ENCODE measurements around the gene TET1.
"Not testable (repeated sequence)": the region's sequence is repeated elsewhere in the genome, so short reads cannot be mapped to it uniquely, and the experiment has no call there.

Gene TET1

DNA sequence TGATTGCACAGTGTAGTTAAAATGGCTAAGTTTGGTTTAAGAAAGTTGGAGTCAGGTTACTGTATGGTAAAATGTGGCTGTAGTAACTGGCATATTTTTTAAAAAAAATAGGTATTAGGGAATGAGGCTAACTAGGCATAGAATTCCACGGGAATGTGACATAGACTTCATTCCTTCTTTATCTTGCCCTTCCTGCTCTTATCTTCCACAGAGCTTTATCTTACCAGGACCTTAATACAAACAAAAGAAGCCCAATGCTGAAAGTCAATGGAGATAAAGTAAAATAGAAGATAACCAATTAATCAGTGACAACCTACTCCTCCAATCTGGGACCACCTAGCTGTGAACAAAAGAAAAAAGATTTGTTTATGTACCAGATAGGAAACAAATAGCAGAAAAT lies 58.1 kb downstream of the TET1 start:
- DNase-seq = no peak

DNA sequence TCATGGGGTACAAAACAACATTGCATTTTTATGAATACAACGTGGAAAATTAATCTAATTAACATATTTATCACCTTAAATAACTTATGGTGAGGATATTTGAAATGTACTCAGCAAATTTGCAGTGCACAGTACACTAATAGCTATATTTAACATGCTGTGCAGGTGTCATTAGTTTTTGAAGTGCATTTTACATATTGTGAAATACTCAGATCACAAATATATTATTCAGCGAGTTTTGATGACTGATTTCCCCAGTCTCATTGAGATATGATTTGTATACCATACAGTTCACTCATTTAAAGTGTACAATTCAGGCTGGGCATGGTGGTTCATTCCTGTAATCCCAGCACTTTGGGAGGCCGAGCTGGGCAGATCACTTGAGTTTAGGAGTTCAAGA lies 59.5 kb downstream of the TET1 start:
- DNase-seq = no peak

DNA sequence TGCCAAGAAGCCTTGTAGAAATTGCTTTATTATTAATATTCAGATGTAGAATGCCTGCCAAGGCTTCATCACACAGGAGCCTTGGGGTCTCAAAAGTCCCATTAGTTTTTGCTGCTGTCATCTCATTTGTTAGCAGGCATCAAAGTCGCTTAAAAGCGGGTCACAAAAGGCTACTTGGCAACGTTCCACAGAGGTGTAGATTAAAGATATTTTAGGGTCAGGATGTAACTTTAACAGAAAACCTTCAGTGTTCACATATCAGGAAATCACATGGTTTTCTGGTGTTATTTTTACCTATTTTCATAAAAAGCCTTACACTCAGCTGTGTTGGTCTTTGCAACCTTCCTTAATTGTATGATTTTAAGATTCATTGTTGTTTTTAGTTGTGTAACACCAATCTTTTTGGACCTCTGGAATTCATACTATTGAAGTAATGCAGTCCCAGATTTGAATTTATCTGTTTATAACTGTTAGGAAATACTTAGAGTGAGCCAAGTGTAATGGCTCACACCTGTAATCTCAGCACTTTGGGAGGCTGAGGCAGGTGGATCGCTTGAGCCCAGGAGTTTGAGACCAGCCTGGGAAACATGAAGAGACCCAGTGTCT lies 65.3 kb downstream of the TET1 start:
- DNase-seq = no peak

DNA sequence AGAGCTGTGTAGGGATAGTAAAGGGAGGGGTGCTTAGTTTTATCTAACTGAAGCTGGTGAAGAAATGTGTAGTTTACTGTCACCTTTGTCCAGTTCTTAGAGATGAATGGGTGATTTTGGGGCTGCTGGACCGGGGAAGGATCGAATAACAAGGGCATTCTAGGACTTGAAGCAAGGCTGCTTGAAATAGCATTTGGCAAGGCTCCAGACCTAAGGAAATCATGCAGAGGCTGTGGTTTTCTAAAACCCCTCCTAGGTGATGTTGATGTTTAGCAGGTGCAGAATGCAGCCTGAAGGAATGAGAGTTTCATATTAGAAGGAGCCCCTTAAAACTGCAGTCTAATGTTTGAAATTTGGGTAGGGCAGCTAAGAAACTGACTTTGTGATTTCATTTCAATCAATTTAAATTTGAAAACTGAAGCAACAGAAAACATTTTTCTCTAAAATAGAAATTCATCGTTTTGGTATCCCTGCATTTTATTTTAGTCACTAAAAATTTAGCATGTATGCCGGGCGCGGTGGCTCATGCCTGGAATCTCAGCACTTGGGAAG lies 68.5 kb downstream of the TET1 start:
- DNase-seq = no peak

DNA sequence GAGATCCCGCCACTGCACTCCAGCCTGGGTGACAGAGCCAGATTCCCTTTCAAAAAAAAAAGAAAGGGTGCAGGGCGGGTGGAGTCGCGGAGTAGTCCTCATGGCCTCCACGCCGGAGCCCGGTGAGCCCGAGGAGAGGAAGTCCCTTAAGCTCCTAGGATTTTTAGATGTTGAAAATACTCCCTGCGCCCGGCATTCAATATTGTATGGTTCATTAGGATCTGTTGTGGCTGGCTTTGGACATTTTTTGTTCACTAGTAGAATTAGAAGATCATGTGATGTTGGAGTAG lies 72.1 kb downstream of the TET1 start:
- not testable (repeated sequence) for DNase-seq

DNA sequence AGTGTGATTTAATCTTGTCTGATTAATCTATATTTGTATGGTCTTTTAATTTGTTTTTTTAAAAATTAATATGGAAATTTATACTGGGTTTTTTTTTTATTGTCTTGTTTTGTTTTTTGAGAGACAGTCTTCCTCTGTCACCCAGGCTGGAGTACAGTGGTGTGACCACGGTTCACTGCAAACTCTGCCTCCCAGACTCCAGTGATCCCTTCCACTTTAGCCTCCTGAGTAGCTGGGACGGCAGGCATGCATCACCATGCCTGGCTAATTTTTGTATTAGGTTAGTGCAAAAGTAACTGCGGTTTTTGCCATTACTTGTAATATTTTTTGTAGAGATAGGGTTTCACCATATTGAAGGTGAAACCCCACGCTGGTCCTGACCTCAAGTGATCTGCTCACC lies 73.1 kb downstream of the TET1 start:
- DNase-seq = no peak

DNA sequence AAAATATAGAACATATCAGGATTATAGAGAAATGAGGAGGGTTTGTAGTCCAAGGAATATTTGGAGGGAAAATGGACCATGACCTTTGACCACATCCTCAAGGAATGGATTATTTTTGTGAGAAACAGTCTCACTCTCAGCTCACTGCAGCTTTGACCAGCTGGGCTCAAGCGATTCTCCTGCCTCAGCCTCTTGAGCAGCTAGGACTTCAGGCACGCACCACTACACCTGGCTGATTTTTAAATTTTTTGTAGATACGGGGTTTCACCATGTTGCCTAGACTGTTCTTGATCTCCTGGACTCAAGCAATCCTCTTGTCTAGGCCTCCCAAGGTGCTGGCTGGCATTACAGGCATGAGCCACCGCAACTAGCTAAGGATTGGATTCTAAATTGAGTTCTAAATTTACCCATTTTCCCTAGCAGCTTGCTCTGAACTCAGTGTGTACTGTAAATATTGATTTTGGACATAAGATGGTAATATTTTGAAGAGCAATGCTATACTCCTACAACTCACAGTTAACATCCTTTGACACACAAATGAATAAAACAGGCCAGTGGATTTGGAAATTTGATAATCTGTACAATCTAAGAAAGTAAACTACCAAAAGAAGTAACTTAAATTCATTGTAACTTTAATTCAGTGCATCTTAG lies 73.8 kb downstream of the TET1 start:
- DNase-seq = no peak

DNA sequence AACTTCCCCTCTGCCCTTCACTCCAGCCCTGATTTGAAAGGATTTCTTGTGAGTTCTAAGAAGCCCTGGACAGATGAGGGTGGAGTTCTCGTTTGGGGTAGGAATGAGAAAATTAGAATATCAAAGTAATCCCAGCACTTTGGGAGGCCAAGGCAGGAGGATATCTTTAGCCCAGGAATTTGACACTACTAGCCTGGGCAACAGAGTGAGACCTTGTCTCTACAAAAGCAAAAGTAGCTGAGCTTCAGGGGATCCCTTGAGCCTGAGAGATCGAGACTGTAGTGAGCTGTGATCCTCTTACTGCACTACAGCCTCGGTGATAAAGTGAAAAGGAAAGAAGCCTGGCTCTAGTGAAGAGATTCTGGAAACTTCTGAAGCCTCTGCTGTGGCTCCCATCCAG lies 76.2 kb downstream of the TET1 start:
- DNase-seq = no peak

DNA sequence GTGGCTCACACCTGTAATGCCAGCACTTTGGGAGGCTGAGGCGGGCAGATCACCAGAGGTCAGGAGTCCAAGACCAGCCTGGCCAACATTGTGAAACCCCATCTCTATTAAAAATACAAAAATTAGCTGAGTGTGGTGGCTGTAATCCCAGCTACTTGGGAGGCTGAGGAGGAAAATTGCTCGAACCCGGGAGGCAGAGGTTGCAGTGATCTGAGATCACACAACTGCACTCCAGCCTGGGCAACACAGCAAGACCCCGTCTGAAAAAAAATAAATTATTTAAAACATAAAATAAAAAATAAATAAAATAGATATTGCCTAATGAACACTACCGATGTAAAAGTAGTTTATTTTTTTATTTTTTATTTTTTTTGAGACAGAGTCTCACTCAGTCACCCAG lies 83.4 kb downstream of the TET1 start:
- DNase-seq = not testable (repeated sequence)

DNA sequence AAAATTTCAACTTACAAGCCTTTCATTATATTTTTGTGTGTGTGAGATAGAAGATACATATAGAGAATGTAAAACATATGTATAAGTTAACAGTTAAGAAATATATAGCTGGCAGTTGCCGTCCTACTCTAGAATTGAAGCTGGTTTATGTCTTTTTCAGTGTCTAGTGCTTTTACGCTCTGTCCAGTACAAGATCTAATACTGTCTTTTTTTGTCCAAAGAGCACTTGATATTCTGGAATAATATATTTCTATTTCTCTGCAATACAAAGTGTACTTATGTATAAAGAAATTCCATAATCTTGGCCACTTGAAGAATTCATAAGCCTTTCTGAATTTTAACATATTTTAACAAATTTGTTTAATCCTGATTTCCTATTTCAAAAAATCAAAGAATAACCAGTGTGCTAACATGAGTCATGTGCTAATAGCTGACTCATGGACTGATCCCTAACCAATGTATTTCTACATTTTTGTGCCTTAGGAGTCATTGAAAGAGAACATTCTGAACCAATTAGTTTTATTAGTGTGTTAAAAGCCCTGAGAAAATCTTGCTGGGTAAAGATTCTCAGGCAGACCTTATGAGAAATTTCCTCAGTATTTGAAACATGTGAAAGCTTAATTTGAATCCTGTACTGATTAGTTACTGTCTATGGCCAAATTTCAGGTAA lies 87.7 kb downstream of the TET1 start:
- no peak for DNase-seq

DNA sequence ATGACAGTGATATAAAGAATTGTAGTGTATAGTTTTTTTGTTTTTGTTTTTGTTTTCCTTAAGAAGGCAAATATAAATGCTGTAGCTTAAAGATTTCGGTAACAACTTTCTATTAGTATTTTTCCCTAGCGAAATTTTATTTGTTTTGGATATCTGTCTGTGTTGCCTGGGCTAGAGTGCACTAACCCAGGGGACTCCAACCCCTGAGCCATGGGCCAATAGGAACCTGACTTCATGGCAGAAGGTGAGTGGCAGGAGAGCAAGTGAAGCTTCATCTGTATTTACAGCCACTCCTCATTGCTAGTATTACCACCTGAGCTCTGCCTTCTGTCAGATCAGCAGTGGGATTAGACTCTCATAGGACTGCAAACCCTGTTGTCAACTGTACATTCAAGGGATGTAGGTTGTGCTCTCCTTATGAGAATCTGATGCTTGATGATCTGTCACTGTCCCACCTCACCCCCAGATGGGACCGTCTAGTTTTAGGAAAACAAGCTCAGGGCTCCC lies 95.5 kb downstream of the TET1 start:
- DNase-seq = no peak

DNA sequence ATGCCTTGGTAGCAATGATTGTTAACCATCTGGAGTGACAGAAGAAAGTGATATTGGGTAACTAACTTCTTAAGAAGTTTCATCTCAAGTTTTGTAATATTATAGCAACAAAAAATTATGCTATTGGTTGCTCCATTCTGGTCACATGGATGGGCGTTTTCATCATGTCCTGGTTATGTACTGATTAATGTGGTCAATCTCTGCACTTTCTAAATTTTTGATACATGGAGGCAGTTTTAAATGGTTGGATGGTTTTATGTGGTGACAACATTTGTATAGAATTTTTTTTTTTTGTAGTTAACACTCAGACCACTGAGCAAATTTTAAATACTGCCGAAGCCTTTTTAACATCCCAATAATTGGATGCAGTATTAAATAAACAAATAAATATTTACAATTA lies 105.7 kb downstream of the TET1 start:
- no peak for DNase-seq

DNA sequence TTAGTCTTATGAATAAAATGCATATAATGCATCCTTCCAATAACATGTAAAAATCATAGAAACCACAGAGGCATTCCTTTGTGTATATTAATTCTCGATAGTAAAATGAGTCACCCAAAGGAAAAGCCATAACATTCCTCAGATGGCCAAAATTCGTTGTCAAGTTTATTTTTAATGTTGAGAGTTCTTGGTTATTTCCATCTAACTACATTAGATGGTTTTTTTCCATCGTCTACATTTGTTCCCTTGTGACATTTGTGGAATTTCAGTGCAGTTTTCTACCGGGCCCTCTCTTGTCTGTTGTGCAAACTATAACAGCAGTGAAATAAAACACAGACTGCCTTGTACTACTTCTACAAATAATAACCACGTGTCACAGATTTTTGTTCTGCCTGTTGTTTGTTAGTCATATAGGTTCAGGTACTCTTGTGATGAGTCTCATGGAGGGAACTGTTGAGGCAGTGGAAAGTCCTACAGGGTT lies 106.2 kb downstream of the TET1 start:
- no peak for DNase-seq

DNA sequence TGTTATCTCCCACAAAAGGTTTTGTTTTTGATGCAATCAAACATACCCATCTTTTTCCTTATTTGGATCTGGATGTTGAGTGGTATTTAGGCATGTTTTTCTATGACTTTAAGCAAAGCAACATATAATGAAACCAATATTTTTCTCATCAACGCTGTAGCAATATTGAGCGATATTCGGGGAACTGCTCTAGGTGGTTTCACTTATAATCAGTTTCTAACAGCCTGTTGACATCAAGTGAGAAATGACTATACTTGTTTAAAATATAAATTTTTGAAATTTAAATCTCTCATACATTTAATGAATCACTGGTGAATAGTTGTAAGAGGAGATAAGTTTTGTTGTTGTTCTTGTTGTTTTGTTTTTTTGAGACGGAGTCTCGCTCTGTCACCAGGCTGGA lies 108.1 kb downstream of the TET1 start:
- DNase-seq = no peak

DNA sequence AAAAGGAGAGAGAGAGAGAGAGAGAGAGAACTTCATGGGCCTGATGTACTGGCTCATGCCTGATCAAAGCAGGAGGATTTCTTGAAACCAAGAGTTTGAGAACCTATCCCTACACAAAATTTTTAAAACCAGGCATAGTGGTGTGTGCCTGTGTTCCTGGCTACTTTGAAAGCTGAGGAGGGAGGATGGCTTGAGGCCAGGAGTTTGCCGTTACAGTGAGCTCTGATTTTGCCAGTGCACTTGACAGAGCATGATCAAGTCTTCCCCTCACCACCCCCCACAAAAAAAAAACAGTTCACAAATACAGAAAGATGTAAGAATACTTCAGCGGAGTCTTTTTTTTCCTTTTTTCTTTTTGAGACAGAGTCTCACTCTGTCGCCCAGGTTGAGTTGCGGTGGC lies 108.8 kb downstream of the TET1 start:
- no peak for DNase-seq

DNA sequence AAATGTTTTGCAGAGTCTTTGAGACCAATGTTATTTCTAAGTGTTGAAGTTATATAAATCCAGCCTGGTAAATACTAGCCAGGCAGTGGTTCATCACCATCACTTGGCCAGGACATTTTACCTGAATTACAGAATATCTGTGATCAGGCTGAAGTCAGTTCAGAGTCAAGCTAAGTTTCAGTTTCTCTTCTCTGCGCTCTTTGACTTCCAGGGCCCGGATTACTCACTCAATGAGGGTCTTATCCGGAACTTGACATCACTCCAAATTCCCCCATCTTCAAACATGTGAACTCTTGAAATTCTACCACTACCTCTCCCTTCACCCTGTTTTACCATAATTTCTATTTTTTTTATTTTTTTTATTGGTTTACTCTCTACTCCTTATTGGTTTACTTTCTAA lies 124.3 kb downstream of the TET1 start:
- DNase-seq = no peak

DNA sequence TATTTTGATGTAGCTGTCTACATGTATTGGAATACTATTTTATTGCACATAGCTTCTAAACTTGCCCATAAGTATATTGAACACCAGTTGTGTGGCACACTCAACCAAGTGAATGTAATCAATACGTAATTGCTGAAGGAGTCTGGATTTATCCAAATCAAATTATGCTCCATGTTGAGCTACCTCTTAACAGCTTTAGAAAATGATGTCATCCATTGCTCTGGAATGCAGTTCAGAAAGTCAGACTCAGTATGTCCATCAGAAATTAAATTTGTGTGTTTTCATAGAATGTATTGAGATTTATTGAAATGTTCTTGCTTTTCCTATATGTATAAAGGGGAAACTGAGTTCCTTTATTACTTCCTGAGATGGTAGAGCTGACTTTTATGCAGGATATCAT lies 135.9 kb downstream of the TET1 start:
- DNase-seq = no peak

DNA sequence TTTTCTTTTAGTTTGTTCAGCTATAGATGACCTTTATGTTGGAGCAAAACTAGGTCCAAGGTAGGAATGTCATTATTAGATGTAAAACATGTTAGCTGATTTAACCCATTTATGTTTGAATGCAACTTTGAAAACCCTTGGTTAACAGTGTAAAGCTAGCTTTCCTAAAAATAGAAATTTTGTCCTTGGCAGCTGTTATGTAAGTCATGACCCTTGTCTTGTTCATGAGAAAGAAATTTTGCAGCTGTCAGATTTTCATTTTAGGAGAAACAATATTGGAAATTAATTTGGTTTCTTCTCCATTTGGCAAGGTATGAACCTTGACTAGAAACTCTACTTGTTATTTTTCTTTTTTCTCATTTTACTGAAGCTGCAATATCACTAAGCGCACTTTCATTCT lies 137.0 kb downstream of the TET1 start:
- DNase-seq = no peak

DNA sequence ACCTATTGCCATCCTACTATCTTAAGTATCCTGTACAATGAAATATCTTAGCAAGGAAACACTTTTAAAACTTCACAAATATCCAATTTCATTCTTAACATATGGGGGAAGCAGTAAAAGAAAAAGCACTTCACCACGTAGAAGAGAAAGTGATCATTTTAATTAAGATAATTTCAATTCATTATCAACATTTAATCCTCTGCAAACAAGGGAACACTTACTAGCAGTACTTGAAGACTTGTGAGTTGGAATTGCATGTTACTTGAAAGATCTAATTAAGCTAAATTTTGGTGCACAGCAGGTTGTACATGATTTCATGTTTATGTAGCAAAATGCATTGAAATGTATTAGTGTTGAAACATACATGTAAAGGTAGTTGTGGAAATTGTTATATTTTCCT lies 140.1 kb downstream of the TET1 start:
- DNase-seq = no peak

DNA sequence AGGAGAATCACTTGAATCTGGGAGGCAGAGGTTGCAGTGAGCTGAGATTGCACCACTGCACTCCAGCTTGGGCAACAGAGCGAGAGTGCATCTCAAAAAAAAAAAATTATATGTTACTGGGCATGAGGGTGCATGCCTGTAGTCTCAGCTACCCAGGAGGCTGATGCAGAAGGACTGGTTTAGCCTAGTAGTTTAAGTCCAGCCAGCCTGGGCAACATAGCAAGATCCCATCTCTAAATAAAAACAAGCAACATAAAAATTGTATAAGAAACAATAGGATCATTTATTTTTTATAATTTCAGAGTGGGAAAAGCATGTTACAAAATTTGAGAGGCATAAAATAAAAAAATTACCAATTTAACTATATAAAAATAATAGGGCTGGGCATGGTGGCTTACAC lies 145.4 kb downstream of the TET1 start:
- no peak for DNase-seq

DNA sequence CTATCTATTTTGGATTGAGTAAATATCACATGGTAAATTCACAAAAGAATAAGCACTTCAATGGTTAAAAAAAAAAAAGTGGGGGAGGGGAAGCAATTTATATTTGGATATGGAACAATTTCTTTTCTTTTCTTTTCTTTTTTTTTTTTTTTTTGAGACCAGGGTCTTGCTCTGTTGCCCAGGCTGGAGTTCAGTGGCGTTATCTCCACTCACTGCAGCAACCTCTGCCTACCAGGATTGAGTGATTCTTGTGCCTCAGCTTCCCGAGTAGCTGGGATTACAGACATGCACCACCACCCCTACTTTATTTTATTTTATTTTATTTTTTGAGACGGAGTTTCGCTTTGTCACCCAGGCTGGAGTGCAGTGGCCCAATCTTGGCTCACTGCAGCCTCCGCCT lies 148.8 kb downstream of the TET1 start:
- not testable (repeated sequence) for DNase-seq

DNA sequence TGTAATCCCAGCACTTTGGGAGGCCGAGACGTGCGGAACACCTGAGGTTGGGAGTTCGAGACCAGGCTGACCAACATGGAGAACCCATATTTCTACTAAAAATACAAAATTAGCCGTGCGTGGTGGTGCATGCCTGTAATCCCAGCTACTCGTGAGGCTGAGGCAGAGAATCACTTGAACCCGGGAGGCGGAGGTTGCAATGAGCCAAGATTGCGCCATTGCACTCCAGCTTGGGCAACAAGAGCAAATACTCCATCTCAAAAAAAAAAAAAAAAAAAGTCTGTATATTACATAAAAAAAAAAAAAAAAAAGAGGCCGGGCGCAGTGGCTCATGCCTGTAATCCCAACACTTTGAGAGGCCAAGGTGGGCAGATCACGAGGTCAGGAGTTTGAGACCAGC lies 152.9 kb downstream of the TET1 start:
- DNase-seq = not testable (repeated sequence)

DNA sequence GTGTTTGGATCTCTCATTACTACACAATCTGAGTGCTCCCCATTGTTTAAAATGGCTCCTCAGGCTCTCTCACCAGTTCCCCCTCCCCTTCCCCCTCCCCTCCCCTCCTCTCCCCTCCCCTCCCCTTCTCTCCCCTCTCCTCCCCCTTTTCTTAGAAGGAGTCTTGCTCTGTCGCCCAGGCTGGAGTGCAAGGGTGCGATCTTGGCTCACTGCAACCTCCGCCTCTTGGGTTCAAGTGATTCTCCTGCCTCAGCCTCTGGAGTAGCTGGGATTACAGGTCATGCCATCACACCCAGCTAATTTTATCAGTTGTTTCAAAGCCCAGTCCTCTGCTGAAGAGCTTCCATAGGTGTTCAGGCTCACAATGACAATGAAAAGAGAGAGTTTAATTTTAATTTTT lies 157.3 kb downstream of the TET1 start:
- no peak for DNase-seq
